Mammary epithelial cell (primary cell): ENCODE measurements around the gene HTR7.

Experiments used
- EZH2 ChIP-seq: IDR thresholded peaks from 2 replicates; pipeline ENCODE4 v1.6.1; 2012; ENCODE audit warnings: low read length, inconsistent platforms, borderline replicate concordance
- TF ChIP-seq, protein P1 (sequence below), 2 donors: IDR thresholded peaks in 1 of 2; conservative IDR thresholded peaks in 1 of 2; 2 replicates each; pipeline ENCODE4 v1.5.1; 2011 to 2012; ENCODE audit warnings: inconsistent platforms in 2 of 2, low read length in 2 of 2, mild to moderate bottlenecking in 2 of 2, control low read depth in 1 of 2, low read depth in 1 of 2; ENCODE audit not compliant: insufficient read depth in 1 of 2; ENCODE audit errors: extremely low read depth in 1 of 2

DNA sequence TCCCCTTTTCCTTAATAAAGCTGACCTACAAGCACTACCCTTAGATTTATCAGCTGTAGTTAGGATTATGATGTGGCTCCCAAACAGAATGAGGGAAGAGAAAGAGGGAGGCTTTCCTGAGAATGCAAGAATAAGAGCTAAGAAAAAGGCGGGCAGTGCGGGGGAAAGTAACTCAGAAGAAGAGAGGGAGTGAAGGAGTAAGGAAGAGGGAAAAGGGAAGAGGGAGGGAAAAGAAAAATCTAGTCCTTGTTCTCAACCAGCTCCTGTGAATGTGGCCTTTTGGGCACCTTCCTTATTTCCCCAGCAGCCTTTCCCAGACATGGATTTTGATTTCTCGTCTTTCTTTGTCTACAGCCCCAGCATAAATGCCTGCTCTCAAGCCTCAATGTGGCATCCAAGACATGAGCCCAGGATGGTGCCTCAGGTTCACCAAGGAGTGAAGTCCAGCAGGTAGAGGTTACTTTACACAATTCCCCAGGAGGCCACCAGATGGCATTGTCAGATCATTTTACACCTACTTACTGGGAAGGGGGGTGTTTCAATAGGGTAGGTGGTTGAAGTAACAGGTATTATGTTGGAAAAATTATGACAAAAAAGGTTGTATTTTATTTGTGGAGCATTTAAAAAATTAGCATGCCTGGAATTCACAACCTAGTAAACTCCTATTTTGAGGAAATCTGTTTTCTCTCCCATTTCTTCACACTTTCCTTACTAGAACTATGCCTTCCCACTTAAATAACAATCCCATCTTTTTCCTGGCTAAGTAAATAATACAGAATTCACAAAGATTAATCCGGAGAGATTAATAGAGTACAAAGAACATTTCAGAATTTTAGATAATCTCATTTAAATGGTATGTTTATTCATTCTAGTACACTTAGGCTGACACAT, 106.5 kb downstream of the HTR7 start:
- TF ChIP-seq, protein P1, sequence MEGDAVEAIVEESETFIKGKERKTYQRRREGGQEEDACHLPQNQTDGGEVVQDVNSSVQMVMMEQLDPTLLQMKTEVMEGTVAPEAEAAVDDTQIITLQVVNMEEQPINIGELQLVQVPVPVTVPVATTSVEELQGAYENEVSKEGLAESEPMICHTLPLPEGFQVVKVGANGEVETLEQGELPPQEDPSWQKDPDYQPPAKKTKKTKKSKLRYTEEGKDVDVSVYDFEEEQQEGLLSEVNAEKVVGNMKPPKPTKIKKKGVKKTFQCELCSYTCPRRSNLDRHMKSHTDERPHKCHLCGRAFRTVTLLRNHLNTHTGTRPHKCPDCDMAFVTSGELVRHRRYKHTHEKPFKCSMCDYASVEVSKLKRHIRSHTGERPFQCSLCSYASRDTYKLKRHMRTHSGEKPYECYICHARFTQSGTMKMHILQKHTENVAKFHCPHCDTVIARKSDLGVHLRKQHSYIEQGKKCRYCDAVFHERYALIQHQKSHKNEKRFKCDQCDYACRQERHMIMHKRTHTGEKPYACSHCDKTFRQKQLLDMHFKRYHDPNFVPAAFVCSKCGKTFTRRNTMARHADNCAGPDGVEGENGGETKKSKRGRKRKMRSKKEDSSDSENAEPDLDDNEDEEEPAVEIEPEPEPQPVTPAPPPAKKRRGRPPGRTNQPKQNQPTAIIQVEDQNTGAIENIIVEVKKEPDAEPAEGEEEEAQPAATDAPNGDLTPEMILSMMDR (conservative IDR thresholded peaks at IDR 0.05 in 1 of 2, IDR thresholded peaks at IDR 0.05 in 1 of 2; ENCODE audit: extremely low read depth in 1 of 2, insufficient read depth in 1 of 2, low read depth in 1 of 2, low read length in 2 of 2), result peak; percentile 71 to 85
- no peak for TF ChIP-seq EZH2
